ENCODE measurements around the gene CD63.

CD63 gene

DNA sequence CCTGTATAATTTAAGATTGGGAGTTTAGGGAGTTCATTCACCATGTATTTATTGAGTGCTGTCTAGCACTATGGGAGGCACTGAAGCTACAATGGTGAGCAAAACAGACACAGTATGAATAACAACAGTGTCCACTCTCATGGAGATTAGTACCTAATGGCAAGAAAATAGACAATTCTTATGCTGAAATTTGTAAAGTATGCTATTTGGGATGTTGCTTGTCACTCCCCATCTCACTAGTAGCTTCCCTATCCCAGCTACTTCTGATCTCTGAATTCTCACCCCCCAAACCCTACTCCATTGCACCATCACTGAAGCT lies 18.1 kb upstream of the CD63 start:
- H3K27ac ChIP-seq (ENCODE audit: low read depth, low read length): peak overlapping the region; percentile 78; the same call in 1 of the 2 replicates
- H3K9me3 ChIP-seq (ENCODE audit: insufficient read depth, low read depth, low read length): no peaks in the 10 kb centered on the region
- H3K9ac ChIP-seq (ENCODE audit: low read depth, low read length): peak overlapping the region; percentile 55; the same call in 1 of the 2 replicates
- H3K4me3 ChIP-seq (ENCODE audit: low read length): peak overlapping the region; percentile 94
- peaks cover 49% of the 10 kb centered on the region for H3K36me3 ChIP-seq (ENCODE audit: insufficient read depth, low read length)
- H3K4me1 ChIP-seq (ENCODE audit: insufficient read depth, low read length): peaks cover 48% of the 10 kb centered on the region
- no peaks in the 10 kb centered on the region for H3K27me3 ChIP-seq (ENCODE audit: insufficient read depth, low read length)

DNA sequence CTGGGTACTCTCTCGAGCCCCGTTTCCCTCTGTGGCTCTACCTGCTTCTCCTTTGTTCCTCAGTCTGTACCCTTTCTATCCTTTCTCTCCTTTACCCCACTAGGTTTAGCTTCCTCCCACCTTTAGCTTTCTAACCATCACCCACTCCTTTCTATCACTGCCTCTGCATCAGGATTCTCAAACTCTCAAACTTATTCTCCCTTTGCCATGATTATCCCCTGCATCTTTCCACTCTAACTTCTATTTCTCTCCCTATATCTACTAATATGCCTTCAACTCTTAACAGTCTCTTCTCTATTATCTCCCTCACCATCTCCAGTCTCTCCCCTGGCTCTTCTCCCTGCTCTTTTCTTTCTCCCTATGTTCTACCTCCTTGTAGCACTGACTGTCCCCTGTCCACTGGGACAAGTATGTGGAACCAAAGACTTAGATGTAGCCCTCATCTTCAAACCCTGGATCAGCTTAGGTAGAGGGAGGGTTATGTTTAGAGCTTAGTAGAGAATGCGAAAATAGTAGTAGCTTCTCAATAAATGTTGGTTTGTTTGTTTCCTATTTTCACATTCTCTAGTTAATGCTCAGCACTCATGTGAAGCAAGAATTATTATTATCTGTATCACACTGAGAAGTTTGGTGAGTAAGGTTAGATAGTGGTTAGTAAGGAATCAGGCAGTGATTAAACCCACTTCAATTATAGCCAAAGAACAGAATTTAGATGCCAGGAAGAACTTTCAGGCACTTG lies 17.5 kb upstream of the CD63 start:
- WGBS: 21% methylated on average over 3 of the region's 3 CpGs
- Histone ChIP-seq H3K9ac (ENCODE audit: low read depth, low read length) (peak overlapping the region; percentile 55), H3K27ac (ENCODE audit: low read depth, low read length) (peak overlapping the region; percentile 78)

DNA sequence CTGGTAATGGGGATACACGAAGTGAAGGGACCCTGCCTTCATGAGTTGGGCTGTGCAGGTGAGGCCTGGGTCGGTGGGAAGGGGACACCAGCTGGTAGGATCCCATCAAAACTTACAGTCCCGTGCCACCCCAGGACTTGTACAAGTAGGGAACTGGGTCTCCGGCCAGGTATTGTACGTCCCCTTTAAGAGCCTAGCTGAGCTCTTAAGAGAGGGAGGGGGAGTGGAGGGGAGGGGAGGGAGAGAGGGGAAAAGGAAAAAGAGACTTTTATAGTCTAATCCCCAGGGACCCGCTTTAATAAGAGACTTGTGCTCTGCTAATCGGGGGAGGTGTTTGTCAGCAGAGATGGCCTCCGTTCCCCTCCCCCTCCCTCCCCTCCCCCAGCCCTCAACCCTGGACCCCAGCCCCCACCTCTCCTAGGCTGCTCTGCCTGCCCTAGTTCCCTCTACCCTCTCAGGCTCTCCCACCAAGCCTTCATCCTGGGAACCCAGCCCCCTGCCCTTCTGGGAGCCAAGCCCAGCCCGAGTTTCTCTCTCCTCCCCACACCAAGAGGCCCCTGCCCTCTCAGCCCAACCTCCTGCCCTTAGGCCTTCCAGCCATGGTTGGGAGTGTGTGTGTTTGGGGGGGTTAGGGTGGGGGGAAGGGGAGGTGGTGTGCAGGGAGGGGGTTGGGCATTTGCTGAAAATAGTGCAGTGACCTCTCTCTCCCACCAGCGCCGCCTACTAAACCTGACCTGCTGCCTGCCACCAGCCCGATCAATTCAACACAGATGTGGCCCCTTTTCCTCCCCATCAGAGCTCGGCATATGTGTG lies 16.8 kb upstream of the CD63 start:
- H3K36me3 ChIP-seq (ENCODE audit: insufficient read depth, low read length): peaks cover 36% of the 10 kb centered on the region
- 1% methylated on average over 10 of the region's 13 CpGs for WGBS
- peak overlapping the region; percentile 87 for H3K9ac ChIP-seq (ENCODE audit: low read depth, low read length)
- H3K9me3 ChIP-seq (ENCODE audit: insufficient read depth, low read depth, low read length): no peaks in the 10 kb centered on the region
- peak overlapping the region; percentile 78 for H3K27ac ChIP-seq (ENCODE audit: low read depth, low read length)
- H3K4me1 ChIP-seq (ENCODE audit: insufficient read depth, low read length): peaks cover 47% of the 10 kb centered on the region
- H3K4me3 ChIP-seq (ENCODE audit: low read length): peak overlapping the region; percentile 94
- H3K27me3 ChIP-seq (ENCODE audit: insufficient read depth, low read length): no peaks in the 10 kb centered on the region

More for the DNA sequence above, 17.5 kb upstream of the CD63 start:
- H3K27me3 ChIP-seq (ENCODE audit: insufficient read depth, low read length): no peaks in the 10 kb centered on the region
- peaks cover 44% of the 10 kb centered on the region for H3K36me3 ChIP-seq (ENCODE audit: insufficient read depth, low read length)
- peak overlapping the region; percentile 94 for H3K4me3 ChIP-seq (ENCODE audit: low read length)
- peaks cover 52% of the 10 kb centered on the region for H3K4me1 ChIP-seq (ENCODE audit: insufficient read depth, low read length)
- H3K9me3 ChIP-seq (ENCODE audit: insufficient read depth, low read depth, low read length): no peaks in the 10 kb centered on the region

DNA sequence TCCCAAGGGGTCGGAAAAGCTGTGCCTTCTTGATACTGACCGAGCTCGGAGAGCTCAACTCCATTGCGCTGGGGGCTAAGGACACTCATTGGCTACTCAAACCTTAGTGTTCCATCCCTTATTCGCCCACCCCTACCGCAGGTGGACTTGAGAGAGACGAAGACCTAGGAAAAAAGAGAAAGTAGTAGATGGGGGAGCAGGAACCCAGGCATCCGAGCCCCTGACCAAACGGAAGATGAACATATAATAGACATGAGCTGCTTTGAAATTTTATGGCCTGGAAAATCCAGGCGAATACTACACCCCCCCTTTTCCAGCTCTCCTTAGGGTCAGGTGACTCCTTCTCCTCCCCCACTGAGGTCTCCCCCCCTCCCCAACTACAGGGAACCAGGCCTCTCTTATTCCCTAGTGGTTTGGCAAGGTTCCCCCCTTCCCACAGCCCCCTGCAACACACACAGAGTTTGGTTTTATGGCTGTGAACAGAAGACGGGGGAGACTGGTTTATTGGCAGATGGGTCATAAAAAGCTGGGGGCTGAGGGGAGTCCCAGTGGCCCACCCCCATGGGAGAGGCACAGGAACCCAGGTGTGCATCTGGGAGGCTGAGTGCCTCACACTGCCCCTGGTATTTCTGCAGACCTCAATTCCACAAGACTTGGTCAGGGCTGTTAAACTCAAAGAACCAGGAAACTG lies 15.7 kb upstream of the CD63 start:
- peak overlapping the region; percentile 78; the same call in 1 of the 2 replicates for H3K27ac ChIP-seq (ENCODE audit: low read depth, low read length)
- no peaks in the 10 kb centered on the region for H3K27me3 ChIP-seq (ENCODE audit: insufficient read depth, low read length)
- H3K9ac ChIP-seq (ENCODE audit: low read depth, low read length): peak overlapping the region; percentile 87
- peaks cover 42% of the 10 kb centered on the region for H3K4me1 ChIP-seq (ENCODE audit: insufficient read depth, low read length)
- peaks cover 25% of the 10 kb centered on the region for H3K36me3 ChIP-seq (ENCODE audit: insufficient read depth, low read length)
- H3K4me3 ChIP-seq (ENCODE audit: low read length): peak overlapping the region; percentile 94
- no peaks in the 10 kb centered on the region for H3K9me3 ChIP-seq (ENCODE audit: insufficient read depth, low read depth, low read length)
- WGBS: under 1% methylated on average over 9 of the region's 11 CpGs

DNA sequence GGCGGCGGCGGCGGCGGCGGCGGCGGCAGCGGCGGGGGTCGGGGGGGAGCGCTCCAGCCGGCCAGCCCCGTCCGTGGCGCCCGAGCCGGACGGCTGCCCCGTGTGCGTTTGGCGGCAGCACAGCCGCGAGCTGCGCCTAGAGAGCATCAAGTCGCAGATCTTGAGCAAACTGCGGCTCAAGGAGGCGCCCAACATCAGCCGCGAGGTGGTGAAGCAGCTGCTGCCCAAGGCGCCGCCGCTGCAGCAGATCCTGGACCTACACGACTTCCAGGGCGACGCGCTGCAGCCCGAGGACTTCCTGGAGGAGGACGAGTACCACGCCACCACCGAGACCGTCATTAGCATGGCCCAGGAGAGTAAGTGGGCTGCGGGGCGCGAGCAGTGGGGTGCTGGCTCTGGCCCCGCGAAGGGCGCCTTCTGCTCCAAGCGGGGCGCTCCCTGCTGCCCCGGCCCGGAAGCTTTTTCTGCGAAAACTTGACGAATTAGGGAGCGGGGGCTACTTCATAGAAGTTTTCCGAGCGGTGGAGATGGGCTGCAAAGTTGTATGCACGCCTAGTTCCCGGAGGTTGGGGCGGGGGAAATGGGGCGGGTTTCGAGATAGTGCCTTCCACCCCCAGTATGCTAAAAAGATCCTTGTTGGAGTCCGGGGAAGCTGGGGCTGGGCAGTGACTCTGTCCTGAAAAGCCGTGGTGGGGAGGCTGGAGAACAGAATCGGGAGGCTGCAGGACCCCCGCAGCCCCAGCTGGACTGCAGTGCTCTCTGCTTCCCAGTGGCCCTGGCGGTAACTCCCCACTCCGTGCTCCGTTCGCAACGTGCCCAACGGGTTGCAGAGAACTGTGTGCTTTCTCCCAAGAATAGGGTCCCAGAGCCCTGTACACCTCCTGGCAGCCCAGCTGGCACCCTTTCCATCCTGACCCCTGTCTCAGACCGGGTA lies 14.9 kb upstream of the CD63 start:
- Histone ChIP-seq H3K9ac (ENCODE audit: low read depth, low read length) (peak overlapping the region; percentile 87), H3K4me3 (ENCODE audit: low read length) (peak overlapping the region; percentile 94), H3K27ac (ENCODE audit: low read depth, low read length) (peak overlapping the region; percentile 78; the same call in 1 of the 2 replicates), H3K9me3 (ENCODE audit: insufficient read depth, low read depth, low read length) (no peaks in the 10 kb centered on the region), H3K27me3 (ENCODE audit: insufficient read depth, low read length) (no peaks in the 10 kb centered on the region), H3K4me1 (ENCODE audit: insufficient read depth, low read length) (peaks cover 37% of the 10 kb centered on the region), H3K36me3 (ENCODE audit: insufficient read depth, low read length) (peaks cover 17% of the 10 kb centered on the region)
- under 1% methylated on average over 73 of the region's 73 CpGs for WGBS

DNA sequence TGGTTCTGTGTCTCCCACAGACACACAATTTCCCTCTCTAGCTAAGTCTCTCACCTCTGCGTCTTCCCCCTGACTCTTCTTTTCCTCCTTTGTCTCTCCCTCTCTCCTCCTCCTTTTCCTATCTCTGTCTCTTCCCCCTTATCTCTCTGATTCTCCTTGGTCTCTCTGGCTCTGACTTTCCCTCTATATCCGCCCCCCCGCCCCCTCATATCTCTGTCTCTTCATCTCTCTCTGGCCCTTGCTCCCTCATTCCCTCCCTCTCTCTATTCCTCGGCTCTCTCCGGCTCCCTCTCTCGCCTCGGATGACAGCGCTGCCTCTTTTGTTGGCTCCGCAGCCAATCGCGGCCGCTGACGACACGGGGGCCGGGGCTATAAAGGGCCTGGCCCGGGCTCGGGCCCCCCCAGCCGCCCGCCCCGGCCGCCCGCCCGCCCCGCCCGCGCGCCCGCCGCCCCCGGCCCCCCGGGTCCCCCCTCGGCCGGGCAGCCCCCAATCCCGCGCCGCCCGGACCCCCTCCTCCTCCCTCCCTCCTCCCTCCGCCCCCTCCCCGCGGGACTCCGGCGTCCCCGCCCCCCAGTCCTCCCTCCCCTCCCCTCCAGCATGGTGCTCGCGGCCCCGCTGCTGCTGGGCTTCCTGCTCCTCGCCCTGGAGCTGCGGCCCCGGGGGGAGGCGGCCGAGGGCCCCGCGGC lies 14.1 kb upstream of the CD63 start, which contains the start of gene GDF11:
Gene GDF11 (plus strand): TSS at position 404 of the 687 bp plus-strand sequence. CDS start 195 bp downstream, at position 599.
- Histone ChIP-seq H3K27me3 (ENCODE audit: insufficient read depth, low read length) (no peaks in the 10 kb centered on the region), H3K36me3 (ENCODE audit: insufficient read depth, low read length) (peaks cover 9% of the 10 kb centered on the region), H3K4me1 (ENCODE audit: insufficient read depth, low read length) (peaks cover 30% of the 10 kb centered on the region), H3K4me3 (ENCODE audit: low read length) (peak within 1 kb of the TSS; percentile 94), H3K27ac (ENCODE audit: low read depth, low read length) (peak within 1 kb of the TSS; percentile 78; the same call in 1 of the 2 replicates), H3K9ac (ENCODE audit: low read depth, low read length) (peak within 1 kb of the TSS; percentile 87), H3K9me3 (ENCODE audit: insufficient read depth, low read depth, low read length) (no peaks in the 10 kb centered on the region)
- under 1% methylated on average over 24 of the region's 53 CpGs for WGBS

DNA sequence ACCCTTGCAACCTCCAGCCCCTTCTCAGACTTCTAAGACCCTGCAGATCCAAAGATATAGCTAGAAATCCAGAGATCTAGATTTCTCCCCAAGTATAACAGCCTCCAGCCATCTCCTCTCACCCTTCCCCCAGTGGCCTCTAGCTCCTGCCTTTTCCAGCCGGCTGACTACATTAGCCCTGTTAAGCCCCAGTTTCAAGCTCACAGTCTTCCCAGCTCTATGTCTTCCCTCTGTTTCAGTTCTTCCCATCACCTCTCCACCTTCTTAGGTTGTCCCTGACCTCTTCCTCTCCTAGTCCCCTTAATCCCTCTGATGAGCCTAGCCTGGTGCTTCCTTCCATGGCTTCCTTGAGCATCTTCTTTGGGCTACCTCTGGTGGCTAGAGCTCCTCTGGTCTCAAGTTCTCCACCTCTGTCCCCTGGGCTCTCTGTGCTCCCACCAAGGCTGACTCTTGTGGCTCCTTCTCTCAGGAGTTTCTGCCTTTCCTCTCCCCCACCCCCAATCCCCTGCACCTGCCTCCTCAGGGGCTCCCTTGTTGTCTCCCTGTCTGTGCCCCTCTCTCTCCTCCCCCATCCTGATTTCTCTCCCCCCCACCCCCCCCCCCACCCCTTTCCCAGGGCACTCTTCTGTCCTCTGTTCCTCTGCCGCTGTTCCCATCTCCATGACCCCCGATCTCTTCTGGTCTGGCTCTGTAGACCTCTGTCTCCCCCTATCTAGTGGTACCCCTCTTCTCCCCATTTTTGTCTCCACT lies 13.3 kb upstream of the CD63 start:
- no peaks in the 10 kb centered on the region for H3K27me3 ChIP-seq (ENCODE audit: insufficient read depth, low read length)
- WGBS: 50% methylated on average over 3 of the region's 3 CpGs

DNA sequence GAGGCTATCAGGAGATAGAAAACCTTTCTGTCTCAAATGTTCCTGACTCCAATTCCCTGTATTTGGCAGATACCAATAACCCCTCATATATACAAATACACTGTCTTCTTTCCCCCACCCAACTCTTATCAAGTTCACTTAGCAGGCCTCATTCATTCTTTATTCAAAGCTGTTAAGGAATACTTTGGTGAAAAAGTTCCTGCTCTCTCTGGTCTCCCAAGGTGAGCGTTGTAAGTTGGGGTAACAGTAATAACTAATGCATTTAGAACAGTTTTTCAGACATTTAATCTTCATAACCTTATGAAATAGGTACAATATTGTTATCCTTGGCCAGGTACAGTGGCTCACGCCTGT lies 10.2 kb upstream of the CD63 start:
- Histone ChIP-seq H3K9ac (ENCODE audit: low read depth, low read length) (no peak overlapping the region), H3K36me3 (ENCODE audit: insufficient read depth, low read length) (no peaks in the 10 kb centered on the region), H3K4me1 (ENCODE audit: insufficient read depth, low read length) (peaks cover 12% of the 10 kb centered on the region), H3K27me3 (ENCODE audit: insufficient read depth, low read length) (no peaks in the 10 kb centered on the region), H3K9me3 (ENCODE audit: insufficient read depth, low read depth, low read length) (no peaks in the 10 kb centered on the region), H3K27ac (ENCODE audit: low read depth, low read length) (no peak overlapping the region), H3K4me3 (ENCODE audit: low read length) (no peak overlapping the region; the same call in 1 of the 2 replicates)
- WGBS: 94% methylated on average over 1 of the region's 2 CpGs

More for the DNA sequence above, 13.3 kb upstream of the CD63 start:
- peak overlapping the region; percentile 28; the same call in 1 of the 2 replicates for H3K9ac ChIP-seq (ENCODE audit: low read depth, low read length)
- peak overlapping the region; percentile 58 for H3K4me3 ChIP-seq (ENCODE audit: low read length)
- H3K9me3 ChIP-seq (ENCODE audit: insufficient read depth, low read depth, low read length): no peaks in the 10 kb centered on the region
- peaks cover 4% of the 10 kb centered on the region; the same call in 1 of the 2 replicates for H3K36me3 ChIP-seq (ENCODE audit: insufficient read depth, low read length)
- H3K27ac ChIP-seq (ENCODE audit: low read depth, low read length): 0 out of 2 replicates have a peak overlapping the region, but pooled peaks have one; percentile 10
- peaks cover 27% of the 10 kb centered on the region for H3K4me1 ChIP-seq (ENCODE audit: insufficient read depth, low read length)

DNA sequence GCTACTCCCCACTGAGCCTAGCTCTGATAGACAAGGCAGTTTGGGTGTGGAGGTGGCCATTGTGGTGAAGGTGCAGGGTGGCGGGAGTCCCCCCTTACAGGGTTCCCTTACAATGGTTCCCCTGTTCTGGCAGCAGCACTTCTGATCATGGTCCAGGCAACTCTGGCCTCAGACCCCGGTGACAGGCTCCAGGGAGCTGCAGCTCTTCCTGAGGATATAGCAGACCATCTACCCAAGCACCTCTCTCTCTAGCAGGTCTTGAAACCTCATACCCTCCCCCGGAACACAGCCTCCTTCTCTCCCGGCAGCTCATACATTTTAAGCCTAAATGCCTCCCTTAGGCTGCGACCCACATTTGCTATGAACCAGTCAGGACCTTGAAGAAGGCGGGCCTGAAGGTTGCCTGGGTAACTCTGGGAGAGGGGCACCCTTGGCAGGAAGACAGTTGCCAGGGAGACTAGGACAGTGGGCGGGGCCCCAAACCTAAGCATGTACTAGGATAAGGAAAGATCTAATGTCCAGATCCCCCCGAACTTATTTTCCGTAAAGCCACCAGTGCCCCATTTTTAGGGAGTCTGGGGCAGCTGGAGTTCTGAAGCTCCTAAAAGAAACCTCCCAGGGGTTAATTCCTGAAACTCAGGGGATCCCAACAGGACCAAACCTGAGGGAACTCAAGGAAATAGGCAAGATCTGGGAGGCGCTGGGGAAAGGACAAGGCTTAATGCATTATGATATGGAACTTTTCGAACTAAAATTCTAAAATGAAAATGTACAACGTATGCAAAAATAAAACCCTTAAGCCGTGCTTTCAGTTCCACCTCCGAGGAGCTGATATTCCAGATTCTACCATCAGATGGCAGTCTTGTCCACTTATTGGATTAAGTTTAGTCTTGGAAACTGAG lies 9.6 kb upstream of the CD63 start:
- 4% methylated on average over 12 of the region's 14 CpGs for WGBS
- no peaks in the 10 kb centered on the region for H3K27me3 ChIP-seq (ENCODE audit: insufficient read depth, low read length)
- peak overlapping the region; percentile 70 for H3K27ac ChIP-seq (ENCODE audit: low read depth, low read length)
- peak overlapping the region; percentile 66 for H3K4me3 ChIP-seq (ENCODE audit: low read length)
- H3K9me3 ChIP-seq (ENCODE audit: insufficient read depth, low read depth, low read length): no peaks in the 10 kb centered on the region
- no peaks in the 10 kb centered on the region for H3K36me3 ChIP-seq (ENCODE audit: insufficient read depth, low read length)
- H3K4me1 ChIP-seq (ENCODE audit: insufficient read depth, low read length): peaks cover 12% of the 10 kb centered on the region
- H3K9ac ChIP-seq (ENCODE audit: low read depth, low read length): peak overlapping the region; percentile 43
